Pulmonary artery endothelial cell (primary cell): ENCODE results near the gene COL8A1. TPM values are rescaled to one million over a fixed set of nuclear protein-coding genes. Genes with fewer than 3 reads are reported as not detected.
A peak's percentile ranks its signal among the peaks of the same experiment; 100 is the strongest.
"Not testable (repeated sequence)": the region's sequence is repeated elsewhere in the genome, so short reads cannot be mapped to it uniquely, and the experiment has no call there.

Source experiments
- DNase-seq: peaks from one replicate; pipeline ENCODE4 v3.0.0-alpha.2; 2011; ENCODE audit warnings: low read depth, low spot score
- total RNA-seq: library from RNA; depleted of rRNA; stranded (reverse); fragments of >200 nt; gene quantifications from 2 replicates; pipeline ENCODE4 v1.2.3, GENCODE V29; 2014

Gene COL8A1
- total RNA-seq, 1 donor from 2014 or later = 251 TPM

GRCh38 chr3:99704417-99704816 is 66.0 kb downstream of the COL8A1 start:
- no peak for DNase-seq

- DNase-seq = no peak
These were observed 68.0 kb downstream of the COL8A1 start for GRCh38 chr3:99706410-99706809.

DNA sequence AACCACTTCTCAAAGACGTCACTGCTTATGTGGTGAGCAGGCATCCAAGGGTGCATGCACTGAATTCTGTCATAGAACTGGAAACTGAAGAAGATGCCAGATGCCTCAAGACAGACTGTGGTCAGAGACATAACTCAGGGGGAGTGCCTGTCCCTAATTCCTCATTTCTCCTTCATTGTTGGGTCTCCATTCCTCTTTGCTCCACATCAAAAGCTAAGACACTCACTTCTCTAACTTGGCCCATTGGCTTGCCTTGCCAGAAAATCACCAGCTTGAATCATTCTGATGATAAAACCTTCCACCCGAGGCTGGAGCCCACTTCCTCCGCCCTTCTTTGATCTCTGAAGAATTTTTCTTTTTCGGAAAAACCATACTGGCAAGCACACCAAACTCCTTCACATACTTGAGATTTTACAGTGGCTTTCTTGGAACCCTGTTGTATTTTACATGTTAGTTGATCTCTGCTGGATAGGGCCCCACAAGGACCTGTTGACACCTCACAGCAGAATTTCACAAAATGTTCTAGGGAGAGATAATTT is 69.9 kb downstream of the COL8A1 start:
- DNase-seq = no peak

GRCh38 chr3:99709686-99710085 is 71.3 kb downstream of the COL8A1 start:
- no peak for DNase-seq

DNA sequence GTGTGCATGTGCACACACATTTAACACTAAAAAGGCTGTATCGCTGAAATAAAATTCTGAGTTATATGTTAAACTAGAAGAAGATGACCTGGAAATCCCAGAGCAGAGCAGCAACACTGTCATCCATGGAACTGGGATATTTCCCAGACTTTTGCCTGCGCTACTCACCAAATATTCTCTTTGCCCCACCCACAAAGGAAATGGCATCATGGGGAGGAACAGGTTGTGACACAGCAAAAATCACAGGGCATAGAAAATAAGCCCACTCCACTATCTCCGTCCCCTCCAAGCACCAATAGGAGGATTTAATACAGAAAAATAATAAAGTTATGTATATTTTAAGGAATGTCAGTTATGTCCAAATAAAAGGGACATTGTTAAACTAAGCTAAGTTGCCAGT is 71.7 kb downstream of the COL8A1 start:
- no peak for DNase-seq

DNA sequence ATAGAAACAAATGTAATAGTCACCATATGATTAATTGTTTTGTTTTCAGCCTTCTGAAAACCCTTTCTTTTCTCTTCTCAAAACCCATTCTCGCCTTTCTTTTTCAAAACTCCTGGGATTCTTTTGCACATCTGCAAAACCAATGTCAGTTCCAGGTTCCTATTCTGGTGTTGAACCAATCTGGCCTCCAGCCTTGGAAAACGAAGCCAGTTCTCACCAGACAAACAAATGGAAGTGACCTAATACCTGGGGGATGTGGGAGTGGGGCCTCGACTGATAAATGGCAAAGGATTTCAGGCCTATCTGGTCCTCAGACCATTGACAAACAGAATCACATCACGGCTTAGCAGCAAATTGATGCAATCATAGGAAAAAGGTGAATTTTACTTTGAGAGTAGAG is 73.0 kb downstream of the COL8A1 start:
- no peak for DNase-seq

GRCh38 chr3:99712291-99712954 is 74.0 kb downstream of the COL8A1 start:
- no peak for DNase-seq

DNA sequence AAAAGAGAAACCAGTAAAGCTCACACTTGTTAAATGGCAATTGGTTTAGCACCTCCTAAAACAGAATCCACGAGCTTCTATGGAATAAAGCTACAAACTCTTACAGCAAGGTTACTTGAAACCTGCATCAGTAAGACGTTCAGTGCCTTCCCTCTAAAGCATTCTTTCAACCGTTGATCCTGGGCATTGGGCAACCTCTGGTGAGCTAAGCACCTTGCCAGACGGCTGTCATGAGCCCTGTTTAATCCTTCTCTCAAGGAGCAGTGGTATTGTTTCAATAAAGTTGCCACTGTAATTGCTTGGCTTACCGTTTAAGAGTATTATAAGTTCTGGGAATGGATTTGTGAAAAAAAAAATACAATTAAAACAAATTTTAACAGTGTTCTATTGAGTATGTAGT is 75.0 kb downstream of the COL8A1 start:
- DNase-seq = no peak

DNA sequence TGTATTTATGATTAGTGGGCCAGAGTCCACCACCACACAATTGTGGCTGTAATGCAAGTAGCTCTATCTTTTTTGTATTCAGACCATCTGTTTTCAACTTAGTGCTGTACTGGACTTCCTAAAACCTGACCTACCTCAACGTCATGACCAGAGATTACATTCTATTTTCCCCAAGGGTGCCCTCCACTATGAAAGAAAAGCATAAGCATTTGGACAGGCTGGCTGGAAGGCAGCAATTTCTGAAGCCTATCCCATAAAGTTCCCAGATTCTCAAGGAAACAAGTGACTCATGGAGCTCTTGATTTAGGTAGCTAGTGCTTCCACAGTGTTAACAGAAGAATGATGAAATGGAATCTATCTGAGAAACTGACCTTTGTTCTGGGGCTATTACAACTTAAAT is 75.8 kb downstream of the COL8A1 start:
- no peak for DNase-seq

- DNase-seq = no peak
These were observed 76.2 kb downstream of the COL8A1 start for GRCh38 chr3:99714575-99714974.

GRCh38 chr3:99716463-99716995 is 78.1 kb downstream of the COL8A1 start:
- DNase-seq = no peak

DNA sequence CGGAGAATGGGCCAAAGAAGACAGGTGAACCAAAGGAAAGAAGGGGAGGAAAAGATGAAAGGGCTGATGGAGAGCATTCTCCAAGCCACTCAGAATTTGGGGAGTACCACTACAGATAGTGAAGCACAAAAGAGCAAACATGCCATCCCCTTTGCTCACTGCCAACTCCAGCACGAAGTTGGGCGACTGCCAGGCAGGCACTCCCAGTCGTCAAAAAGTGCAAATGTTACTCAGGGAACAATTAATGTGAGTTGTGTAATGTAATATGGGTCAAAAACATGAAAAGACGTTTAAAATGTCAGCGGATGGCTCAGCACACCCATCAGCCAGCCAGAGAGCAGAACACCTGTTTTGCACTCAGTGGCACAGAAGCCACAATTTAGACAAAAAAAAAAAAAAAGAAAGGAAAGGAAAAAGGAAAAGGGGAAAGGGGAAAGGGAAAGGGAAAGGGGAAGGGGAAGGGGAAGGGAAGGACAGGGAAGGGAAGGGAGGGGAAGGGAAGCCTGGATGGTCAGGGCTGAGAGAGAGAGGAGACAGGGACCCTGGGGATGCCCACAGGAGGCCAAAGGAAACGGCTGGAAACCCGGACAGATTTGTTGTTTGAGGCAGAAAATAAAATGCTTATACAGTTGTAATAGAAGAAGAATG is 82.7 kb downstream of the COL8A1 start:
- DNase-seq = no peak

DNA sequence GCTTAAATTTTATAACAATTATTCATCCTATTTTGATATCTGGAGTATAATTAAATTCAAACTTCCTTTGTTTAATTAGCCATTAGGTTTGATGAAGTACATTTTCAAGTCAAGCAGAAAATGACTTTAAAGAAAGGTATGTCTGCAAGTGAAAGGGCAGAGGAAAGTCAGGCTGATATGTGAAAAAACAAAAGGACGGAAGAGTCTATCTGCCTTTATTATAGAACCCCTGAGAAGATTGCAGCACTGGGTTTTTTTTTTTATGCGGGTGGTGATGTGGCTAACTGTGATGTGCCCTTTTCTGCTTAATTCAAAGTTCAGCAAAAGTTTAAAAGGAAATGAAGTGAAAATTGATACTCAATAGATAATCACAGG is 83.2 kb downstream of the COL8A1 start:
- no peak for DNase-seq

GRCh38 chr3:99724276-99724675 is 85.9 kb downstream of the COL8A1 start:
- DNase-seq = no peak

- no peak for DNase-seq
These were observed 92.5 kb downstream of the COL8A1 start for GRCh38 chr3:99730870-99731269.

DNA sequence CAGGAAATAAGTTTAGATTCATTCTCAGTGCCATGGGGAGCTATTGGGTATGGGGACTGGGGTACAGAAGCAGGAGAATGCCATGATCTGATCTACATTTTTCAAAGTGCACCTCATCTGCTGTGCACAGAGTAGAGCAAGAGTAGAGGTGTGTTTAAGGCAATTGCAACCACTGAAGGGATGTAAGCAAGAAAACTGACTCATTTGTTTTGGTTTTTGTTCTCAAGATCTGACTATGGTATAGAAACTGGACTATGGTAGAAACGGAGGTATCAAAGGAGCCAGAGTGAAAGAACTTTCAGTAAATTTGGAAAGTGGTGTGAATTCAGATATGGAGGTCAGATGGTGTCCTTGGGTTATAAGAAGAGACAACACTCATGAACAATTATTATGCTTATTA is 93.1 kb downstream of the COL8A1 start:
- no peak for DNase-seq

- DNase-seq = not testable (repeated sequence)
These were observed 102.0 kb downstream of the COL8A1 start for GRCh38 chr3:99740371-99740770.

DNA sequence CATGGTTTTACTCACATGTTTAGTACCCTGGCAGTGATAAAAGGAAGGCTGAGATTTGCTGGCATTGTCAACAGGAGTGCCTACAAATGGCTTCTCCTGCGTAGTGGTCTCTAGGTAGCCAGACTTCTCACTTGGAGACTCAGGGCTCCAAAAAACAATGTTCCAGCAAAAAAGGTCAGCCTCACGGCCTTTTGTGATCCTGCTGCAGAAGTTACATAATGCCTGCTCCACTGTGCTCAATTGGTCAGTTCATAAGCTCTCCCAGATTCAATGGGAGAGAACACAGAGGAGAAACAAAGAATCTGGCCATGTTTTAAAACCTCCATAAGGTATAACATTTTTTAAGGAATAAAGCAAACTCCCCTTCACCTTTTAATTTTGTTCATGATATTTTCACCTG is 103.2 kb downstream of the COL8A1 start:
- DNase-seq = no peak

GRCh38 chr3:99747915-99748314 is 109.5 kb downstream of the COL8A1 start:
- no peak for DNase-seq

DNA sequence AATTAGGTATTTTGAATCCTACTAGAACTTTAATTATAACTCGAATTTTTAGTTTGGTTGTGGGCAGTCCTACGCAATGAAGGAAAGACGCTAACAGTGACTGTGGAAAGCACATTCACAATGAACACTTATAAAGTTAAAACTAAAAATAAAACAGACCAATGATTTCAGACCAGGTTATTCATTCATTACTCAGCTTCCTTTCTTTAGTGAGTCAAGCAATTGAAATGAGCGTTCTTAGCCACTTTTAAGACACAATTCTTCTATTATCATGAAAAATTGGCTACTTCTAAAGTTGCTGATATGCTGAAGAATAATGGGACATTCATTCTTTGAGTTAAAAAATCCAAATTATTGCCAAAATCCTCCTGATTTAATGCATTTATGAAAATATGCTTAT is 113.3 kb downstream of the COL8A1 start:
- DNase-seq = peak; percentile 55

DNA sequence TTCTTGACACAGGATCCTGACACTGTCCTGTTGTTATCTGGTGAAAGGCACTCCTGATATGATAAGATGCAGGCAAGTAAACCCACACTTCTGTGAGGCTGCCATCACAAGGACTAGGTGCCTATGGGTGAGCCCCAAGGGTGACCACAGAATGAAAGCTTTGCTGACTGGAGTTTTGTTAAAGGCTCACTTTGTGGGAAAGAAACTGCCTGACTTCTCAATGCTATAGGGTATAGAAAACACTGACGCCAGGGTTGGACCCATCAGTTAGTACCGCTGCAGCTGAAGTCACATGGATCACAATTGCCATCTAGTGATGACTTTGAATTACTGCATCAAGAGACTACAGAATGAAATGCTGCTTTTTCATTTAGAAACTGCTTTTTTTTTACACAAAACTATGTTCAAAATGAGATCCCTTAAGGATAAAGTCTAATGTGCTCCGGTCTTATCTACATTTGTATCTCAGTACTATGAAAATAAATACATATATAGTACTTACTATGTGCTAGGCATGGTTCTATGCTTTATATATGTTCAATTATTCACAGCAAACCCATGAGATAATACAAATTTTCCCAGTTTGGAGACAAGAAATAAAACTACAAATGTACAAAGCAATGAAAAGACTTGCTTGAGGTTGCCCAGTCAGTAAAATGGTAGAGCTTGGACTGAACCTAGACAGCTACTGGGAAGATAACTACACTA is 115.0 kb downstream of the COL8A1 start:
- peak; percentile 57 for DNase-seq

GRCh38 chr3:99755831-99756230 is 117.4 kb downstream of the COL8A1 start:
- DNase-seq = no peak
